GM12801 (cell line): ENCODE measurements around the gene SNPH.

Experiments used
- CTCF ChIP-seq: IDR thresholded peaks from one replicate; pipeline ENCODE4 v1.5.1; 2011; ENCODE audit warnings: control low read depth; ENCODE audit not compliant: insufficient read length; ENCODE audit errors: extremely low read depth

Gene SNPH

GRCh38 chr20:1313236-1313964, 47.3 kb downstream of the SNPH start:
- no peak for TF ChIP-seq CTCF

GRCh38 chr20:1315804-1316203, 49.7 kb downstream of the SNPH start:
- TF ChIP-seq CTCF, result no peak

GRCh38 chr20:1317545-1318255, 51.6 kb downstream of the SNPH start:
- TF ChIP-seq CTCF, result no peak

GRCh38 chr20:1319051-1319450, 53.0 kb downstream of the SNPH start:
- no peak for TF ChIP-seq CTCF

- TF ChIP-seq CTCF, result no peak
Observed at GRCh38 chr20:1319462-1319861, 53.4 kb downstream of the SNPH start.

GRCh38 chr20:1320016-1320415, 53.9 kb downstream of the SNPH start:
- no peak for TF ChIP-seq CTCF

GRCh38 chr20:1320902-1321653, 55.0 kb downstream of the SNPH start:
- TF ChIP-seq CTCF, result no peak
